Fibroblast of the aortic adventitia (primary cell): ENCODE results near the gene C1QL1. TPM values are rescaled to one million over a fixed set of nuclear protein-coding genes. Genes with fewer than 3 reads are reported as not detected.

ENCODE experiments used
- DNase-seq: peaks from one replicate; pipeline ENCODE4 v3.0.0-alpha.2; 2010; ENCODE audit warnings: low read depth
- H3K4me3 ChIP-seq: 2 replicates; pipeline ENCODE4 v1.5.1; 2011; ENCODE audit warnings: low read depth, mild to moderate bottlenecking, control low read depth, low read length, moderate library complexity
- CTCF ChIP-seq: IDR thresholded peaks from 2 replicates; pipeline ENCODE4 v1.5.1; 2011; ENCODE audit warnings: mild to moderate bottlenecking, low read length, control low read depth, inconsistent platforms; ENCODE audit not compliant: insufficient read depth
- total RNA-seq: library from RNA; depleted of rRNA; stranded (reverse); fragments of >200 nt; gene quantifications from 2 replicates; pipeline ENCODE4 v1.2.3, GENCODE V29; 2012; ENCODE audit warnings: low replicate concordance

The C1QL1 gene
- 0.09 TPM in 1 of 2 replicates, not detected in the other for total RNA-seq

- TF ChIP-seq CTCF = peak; percentile 36
- peak; percentile 73 for DNase-seq
- peak within 1 kb of the TSS; percentile 66 for H3K4me3 ChIP-seq
Measured at GRCh38 chr17:44968225-44969143, at the start of gene C1QL1. Gene C1QL1, minus strand, starts transcription at chr17:44968303. Its CDS starts 255 bp downstream, at chr17:44968048.

- H3K4me3 ChIP-seq = no peak overlapping the region
- TF ChIP-seq CTCF = peak; percentile 41
- no peak for DNase-seq
Measured at GRCh38 chr17:45016823-45017222, 48.7 kb upstream of the C1QL1 start.

- DNase-seq = no peak
- no peak for TF ChIP-seq CTCF
- H3K4me3 ChIP-seq = no peak overlapping the region
Measured at GRCh38 chr17:45016237-45016636, 48.1 kb upstream of the C1QL1 start.

GRCh38 chr17:45013021-45013997, 45.2 kb upstream of the C1QL1 start:
- H3K4me3 ChIP-seq = no peak overlapping the region
- DNase-seq = peak; percentile 38
- no peak for TF ChIP-seq CTCF

GRCh38 chr17:45011767-45012166, 43.7 kb upstream of the C1QL1 start:
- no peak overlapping the region for H3K4me3 ChIP-seq
- TF ChIP-seq CTCF = no peak
- no peak for DNase-seq

GRCh38 chr17:45009676-45010467, 41.8 kb upstream of the C1QL1 start:
- H3K4me3 ChIP-seq = no peak overlapping the region
- TF ChIP-seq CTCF = no peak
- DNase-seq = no peak
